Duodenal mucosa (tissue), 2 donors: ENCODE measurements around the gene TNRC6C.
"Not testable (repeated sequence)": the region's sequence is repeated elsewhere in the genome, so short reads cannot be mapped to it uniquely, and the experiment has no call there.

Experiments used
- H3K27ac ChIP-seq: one replicate; pipeline ENCODE4 v1.7.0; 2013; ENCODE audit warnings: low read depth, low read length
- H3K27me3 ChIP-seq, 2 donors: one replicate each; pipeline ENCODE4 v1.7.0; 2013; ENCODE audit warnings: low read length in 2 of 2, control low read depth in 1 of 2; ENCODE audit not compliant: insufficient read depth in 2 of 2, control insufficient read depth in 1 of 2
- H3K36me3 ChIP-seq, 2 donors: one replicate each; pipeline ENCODE4 v1.7.0; 2013; ENCODE audit warnings: low read length in 2 of 2, control low read depth in 1 of 2; ENCODE audit not compliant: insufficient read depth in 2 of 2, control insufficient read depth in 1 of 2
- H3K4me1 ChIP-seq, 2 donors: one replicate each; pipeline ENCODE4 v1.7.0; 2013; ENCODE audit warnings: low read length in 2 of 2, control low read depth in 1 of 2; ENCODE audit not compliant: insufficient read depth in 2 of 2, control insufficient read depth in 1 of 2
- H3K4me3 ChIP-seq, 2 donors: one replicate each; pipeline ENCODE4 v1.7.0; 2013; ENCODE audit warnings: low read length in 2 of 2, low read depth in 1 of 2
- H3K9ac ChIP-seq, 2 donors: one replicate each; pipeline ENCODE4 v1.7.0; 2013; ENCODE audit warnings: low read length in 2 of 2, low read depth in 1 of 2
- H3K9me3 ChIP-seq, 2 donors: one replicate each; pipeline ENCODE4 v1.7.0; 2013; ENCODE audit warnings: low read length in 2 of 2, control low read depth in 1 of 2; ENCODE audit not compliant: control insufficient read depth in 1 of 2

Gene TNRC6C

DNA sequence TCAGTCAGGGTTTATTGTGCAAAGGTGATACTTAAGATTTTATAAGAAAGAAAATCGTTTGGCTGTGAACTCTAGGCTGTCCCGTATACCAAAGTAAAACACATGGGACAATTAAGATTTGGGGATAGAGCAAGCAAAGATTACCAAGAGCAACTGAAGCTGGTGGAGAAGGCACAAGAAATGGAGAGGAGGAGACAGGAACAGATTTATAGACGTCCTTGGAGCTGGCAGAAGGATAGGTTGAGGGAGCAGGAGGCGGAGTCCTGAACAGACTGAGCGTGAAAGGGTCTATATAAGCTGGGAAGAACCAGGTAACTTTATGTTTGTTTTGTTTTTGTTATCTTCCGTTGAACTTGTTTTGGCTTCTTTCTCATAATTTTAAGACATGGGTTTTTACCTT, 3.8 kb downstream of the TNRC6C start:
- H3K36me3 ChIP-seq, result no peaks in the 10 kb centered on the region
- H3K4me3 ChIP-seq, result no peak overlapping the region
- peaks cover 13 to 19% of the 10 kb centered on the region in 2 donors for H3K27me3 ChIP-seq
- no peak overlapping the region for H3K27ac ChIP-seq
- no peaks in the 10 kb centered on the region for H3K9me3 ChIP-seq
- H3K4me1 ChIP-seq, result peaks cover 15 to 19% of the 10 kb centered on the region in 2 donors
- no peak overlapping the region for H3K9ac ChIP-seq

- H3K4me3 ChIP-seq, result no peak overlapping the region
- peaks cover 13 to 15% of the 10 kb centered on the region in 2 donors for H3K27me3 ChIP-seq
- no peaks in the 10 kb centered on the region for H3K36me3 ChIP-seq
- no peak overlapping the region for H3K9ac ChIP-seq
- no peak overlapping the region for H3K27ac ChIP-seq
- no peaks in the 10 kb centered on the region for H3K9me3 ChIP-seq
- H3K4me1 ChIP-seq, result peaks cover 9 to 19% of the 10 kb centered on the region in 2 donors
Measured at GRCh38 chr17:77963441-77963840, 4.9 kb downstream of the TNRC6C start.

DNA sequence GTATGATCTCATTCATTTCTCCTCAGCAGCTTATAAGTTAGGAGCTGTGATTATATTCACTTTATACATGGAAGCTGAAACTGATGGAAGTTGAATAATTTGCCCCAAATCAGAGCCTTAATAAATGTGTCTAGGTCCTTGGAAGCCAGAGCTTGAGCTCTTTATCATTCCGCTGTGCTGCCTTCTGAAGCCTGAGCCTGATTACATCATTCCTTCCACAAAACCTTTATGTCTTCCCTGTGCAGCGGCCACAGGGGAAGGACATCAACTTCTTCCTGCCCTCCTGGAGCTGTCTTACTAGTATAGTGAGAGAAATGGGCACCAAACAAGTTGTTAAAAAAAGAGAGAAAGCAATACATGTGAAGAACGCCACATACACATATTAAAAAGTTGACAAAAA, 6.8 kb downstream of the TNRC6C start:
- Histone ChIP-seq H3K27ac (no peak overlapping the region), H3K4me1 (peaks cover 0 to 9% of the 10 kb centered on the region in 2 donors), H3K36me3 (no peaks in the 10 kb centered on the region), H3K4me3 (no peak overlapping the region), H3K9ac (no peak overlapping the region), H3K9me3 (no peaks in the 10 kb centered on the region), H3K27me3 (peaks cover 3 to 6% of the 10 kb centered on the region in 2 donors)

DNA sequence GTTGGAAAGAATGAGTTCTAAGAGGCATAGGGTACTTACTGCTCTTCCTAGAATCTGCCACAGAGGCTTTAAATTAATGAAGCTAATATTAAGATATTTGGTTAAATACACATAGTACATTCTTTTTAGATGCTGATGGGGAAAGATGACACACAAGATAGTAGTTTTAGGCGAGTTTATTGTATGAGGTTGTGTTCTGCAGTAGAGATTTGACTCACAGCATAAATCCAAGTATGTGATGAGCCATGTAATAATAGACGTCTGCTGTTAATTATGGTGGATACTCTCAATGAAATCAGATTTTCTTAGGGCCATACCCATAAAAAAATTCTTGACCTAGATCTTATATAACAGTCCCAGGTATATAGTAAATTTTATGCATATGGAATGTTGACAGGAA, 8.0 kb downstream of the TNRC6C start:
- Histone ChIP-seq H3K27me3 (peaks cover 0 to 3% of the 10 kb centered on the region in 2 donors), H3K4me3 (no peak overlapping the region), H3K36me3 (no peaks in the 10 kb centered on the region), H3K9ac (no peak overlapping the region), H3K4me1 (peaks cover 0 to 6% of the 10 kb centered on the region in 2 donors), H3K27ac (no peak overlapping the region), H3K9me3 (no peaks in the 10 kb centered on the region)

DNA sequence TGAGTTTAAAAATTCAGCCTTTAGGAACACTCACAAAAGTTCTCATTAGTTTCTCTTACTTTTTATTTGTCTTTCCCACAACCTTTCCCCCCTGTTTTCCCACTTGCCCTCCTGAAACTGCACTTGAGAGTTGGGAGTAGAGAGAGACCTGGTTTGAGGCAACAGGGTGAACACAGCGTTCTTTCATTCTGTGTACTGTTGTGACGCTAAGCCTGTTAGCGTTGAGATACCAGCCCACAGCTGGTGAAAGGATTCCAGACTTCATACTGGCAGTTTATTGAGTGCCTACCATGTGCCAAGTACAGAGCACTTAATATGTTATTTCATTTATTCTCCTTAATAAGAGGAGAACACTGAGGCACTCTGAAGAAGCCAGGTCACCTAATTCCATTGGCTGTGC, 10.3 kb downstream of the TNRC6C start:
- H3K4me1 ChIP-seq, result peaks cover 0 to under 1% of the 10 kb centered on the region in 2 donors
- no peaks in the 10 kb centered on the region for H3K36me3 ChIP-seq
- H3K4me3 ChIP-seq, result no peak overlapping the region
- no peaks in the 10 kb centered on the region for H3K9me3 ChIP-seq
- no peak overlapping the region for H3K9ac ChIP-seq
- no peaks in the 10 kb centered on the region for H3K27me3 ChIP-seq
- no peak overlapping the region for H3K27ac ChIP-seq

DNA sequence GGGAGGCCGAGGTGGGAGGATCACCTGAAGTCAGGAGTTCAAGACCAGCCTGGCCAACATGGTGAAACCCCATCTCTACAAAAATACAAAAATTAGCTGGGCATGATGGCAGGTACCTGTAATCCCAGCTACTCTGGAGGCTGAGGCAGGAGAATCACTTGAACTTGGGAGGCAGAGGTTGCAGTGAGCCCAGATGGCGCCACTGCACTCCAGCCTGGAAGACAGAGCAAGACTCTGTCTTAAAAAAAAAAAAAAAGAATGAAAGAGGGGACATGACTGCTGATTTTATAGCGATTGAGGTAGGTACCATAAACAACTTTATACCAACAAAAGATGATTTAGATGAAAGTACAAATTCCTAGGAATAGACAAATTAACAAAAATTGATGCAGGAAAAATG, 13.8 kb downstream of the TNRC6C start:
- not testable (repeated sequence) for H3K9me3 ChIP-seq, H3K4me3 ChIP-seq, H3K9ac ChIP-seq, H3K36me3 ChIP-seq, H3K27me3 ChIP-seq, H3K4me1 ChIP-seq, H3K27ac ChIP-seq

DNA sequence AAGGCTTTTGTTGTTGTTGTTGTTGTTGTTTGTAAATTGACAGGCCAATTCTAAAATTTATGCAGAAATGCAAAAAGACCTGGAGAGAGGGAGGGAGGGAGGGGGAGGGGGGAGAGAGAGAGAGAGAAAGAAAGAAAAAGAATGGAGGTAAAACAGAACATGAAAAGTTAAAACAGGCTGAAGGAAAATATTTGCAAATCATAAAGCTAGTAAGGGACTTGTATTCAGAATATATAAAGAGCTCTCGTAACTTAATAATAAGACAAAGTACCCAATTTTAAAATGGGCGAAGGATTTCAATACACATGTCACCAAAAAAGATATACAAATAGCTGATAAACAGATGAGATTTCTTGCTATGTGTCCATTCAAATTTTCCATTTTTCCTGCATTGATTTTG, 15.4 kb downstream of the TNRC6C start:
- no peak overlapping the region for H3K27ac ChIP-seq
- no peaks in the 10 kb centered on the region for H3K27me3 ChIP-seq
- H3K9ac ChIP-seq, result no peak overlapping the region
- H3K9me3 ChIP-seq, result no peaks in the 10 kb centered on the region
- H3K4me3 ChIP-seq, result no peak overlapping the region
- no peaks in the 10 kb centered on the region for H3K4me1 ChIP-seq
- H3K36me3 ChIP-seq, result no peaks in the 10 kb centered on the region

DNA sequence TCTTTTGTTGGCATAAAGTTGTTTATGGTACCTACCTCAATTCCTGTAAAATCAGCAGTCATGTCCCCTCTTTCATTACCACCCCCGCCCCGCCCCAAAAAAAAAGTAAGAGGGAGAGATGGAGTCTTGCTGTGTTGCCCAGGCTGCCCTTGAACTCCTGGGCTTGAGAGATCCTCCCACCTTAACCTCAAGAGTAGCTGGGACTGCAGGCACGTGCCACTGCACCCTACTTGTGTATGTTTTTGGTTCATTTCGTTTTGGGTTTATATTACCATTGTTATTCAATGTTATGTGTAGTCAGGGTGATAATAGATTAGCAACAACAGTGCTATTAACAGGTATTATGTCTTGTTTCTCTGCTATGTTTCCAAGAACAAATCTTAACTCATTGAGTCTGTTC, 15.9 kb downstream of the TNRC6C start:
- H3K4me1 ChIP-seq, result no peaks in the 10 kb centered on the region
- H3K36me3 ChIP-seq, result no peaks in the 10 kb centered on the region
- H3K9ac ChIP-seq, result no peak overlapping the region
- no peaks in the 10 kb centered on the region for H3K9me3 ChIP-seq
- H3K27ac ChIP-seq, result no peak overlapping the region
- H3K27me3 ChIP-seq, result no peaks in the 10 kb centered on the region
- no peak overlapping the region for H3K4me3 ChIP-seq

DNA sequence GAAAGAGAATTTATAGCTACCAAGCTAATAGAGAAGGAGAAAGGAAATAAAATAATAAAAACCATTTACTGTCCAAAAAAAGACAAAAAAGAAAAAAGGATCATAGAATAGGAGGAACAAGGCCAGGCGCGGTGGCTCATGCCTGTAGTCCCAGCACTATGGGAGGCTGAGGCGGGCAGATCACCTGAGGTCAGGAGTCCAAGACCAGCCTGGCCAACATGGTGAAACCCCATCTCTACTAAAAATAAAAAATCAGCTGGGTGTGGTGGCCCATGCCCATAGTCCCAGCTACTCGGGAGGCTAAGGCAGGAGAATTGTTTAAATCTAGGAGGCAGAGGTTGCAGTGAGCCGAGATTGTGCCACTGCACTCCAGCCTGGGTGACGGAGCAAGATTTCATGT, 23.9 kb downstream of the TNRC6C start:
- not testable (repeated sequence) for H3K4me3 ChIP-seq

GRCh38 chr17:77990301-77990700, 31.8 kb downstream of the TNRC6C start:
- Histone ChIP-seq H3K27me3 (no peaks in the 10 kb centered on the region), H3K36me3 (no peaks in the 10 kb centered on the region), H3K9ac (no peak overlapping the region), H3K4me3 (no peak overlapping the region), H3K9me3 (no peaks in the 10 kb centered on the region), H3K27ac (no peak overlapping the region), H3K4me1 (no peaks in the 10 kb centered on the region)

More for the DNA sequence above, 23.9 kb downstream of the TNRC6C start:
- H3K27ac ChIP-seq, H3K9ac ChIP-seq, H3K36me3 ChIP-seq, H3K27me3 ChIP-seq, H3K4me1 ChIP-seq, H3K9me3 ChIP-seq: not testable (repeated sequence)

DNA sequence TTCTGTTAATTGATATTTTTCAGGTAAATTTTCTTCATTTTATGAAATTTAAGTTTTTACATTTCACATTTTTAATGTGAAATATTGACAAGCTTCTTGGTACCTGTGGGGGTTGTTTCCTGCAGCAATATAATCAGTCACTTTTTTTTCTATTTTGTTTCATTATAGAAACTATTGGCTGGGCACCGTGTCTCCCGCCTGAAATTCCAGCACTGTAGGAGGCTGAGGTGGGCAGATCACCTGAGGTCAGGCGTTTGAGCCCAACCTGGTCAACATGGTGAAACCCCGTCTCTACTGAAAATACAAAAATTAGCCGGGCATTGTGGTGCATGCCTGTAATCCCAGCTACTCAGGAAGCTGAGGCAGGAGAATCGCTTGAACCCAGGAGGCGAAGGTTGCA, 35.2 kb downstream of the TNRC6C start:
- not testable (repeated sequence) for H3K9me3 ChIP-seq, H3K27me3 ChIP-seq, H3K4me1 ChIP-seq, H3K9ac ChIP-seq, H3K4me3 ChIP-seq, H3K27ac ChIP-seq, H3K36me3 ChIP-seq
